Central memory CD4-positive, alpha-beta T cell (primary cell): ENCODE data around the gene AFF2.
"Not testable (repeated sequence)": the region's sequence is repeated elsewhere in the genome, so short reads cannot be mapped to it uniquely, and the experiment has no call there.

Experiments used
- DNase-seq: peaks from one replicate; pipeline ENCODE4 v3.0.0; 2022

AFF2 gene

GRCh38 chrX:148867596-148867995 is 367.2 kb downstream of the AFF2 start:
- DNase-seq: no peak

DNA sequence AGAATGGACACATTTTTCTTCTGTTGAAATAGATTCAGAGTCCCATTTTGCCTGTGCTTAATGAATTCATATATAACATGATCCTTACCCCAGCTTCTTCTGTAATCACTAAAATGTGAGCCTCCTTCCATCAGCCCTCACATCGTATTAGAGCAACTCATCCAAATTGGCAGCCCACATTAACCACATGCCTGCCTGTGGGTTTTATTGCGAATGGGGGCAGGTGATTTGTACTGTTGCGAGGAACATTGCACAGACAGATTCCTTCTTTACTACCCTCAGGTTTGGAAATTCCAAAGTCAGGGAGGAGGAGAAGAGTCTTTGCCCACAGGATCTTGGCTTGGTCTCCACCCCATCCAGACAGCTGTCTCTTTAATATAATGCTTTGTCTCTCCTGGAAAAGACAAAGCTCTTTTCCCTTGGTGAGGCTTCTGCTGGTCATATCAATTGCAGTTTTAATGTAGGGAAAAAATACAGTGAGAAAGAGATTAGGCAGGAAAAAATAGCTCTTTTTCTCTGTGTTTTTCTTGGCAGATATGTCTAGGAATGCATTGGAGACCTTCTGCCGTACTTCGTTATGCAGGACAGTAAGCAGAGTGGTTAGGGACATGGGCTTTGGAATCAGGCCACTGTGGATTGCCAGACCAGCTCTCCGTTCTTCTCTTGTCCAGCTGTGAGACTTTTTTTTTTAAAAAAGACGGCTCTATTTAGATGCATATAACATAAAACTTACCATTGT is 371.2 kb downstream of the AFF2 start:
- DNase-seq: no peak

GRCh38 chrX:148872161-148872535 is 371.7 kb downstream of the AFF2 start:
- DNase-seq: no peak

- no peak for DNase-seq
Observed at GRCh38 chrX:148872881-148873280, 372.5 kb downstream of the AFF2 start.

DNA sequence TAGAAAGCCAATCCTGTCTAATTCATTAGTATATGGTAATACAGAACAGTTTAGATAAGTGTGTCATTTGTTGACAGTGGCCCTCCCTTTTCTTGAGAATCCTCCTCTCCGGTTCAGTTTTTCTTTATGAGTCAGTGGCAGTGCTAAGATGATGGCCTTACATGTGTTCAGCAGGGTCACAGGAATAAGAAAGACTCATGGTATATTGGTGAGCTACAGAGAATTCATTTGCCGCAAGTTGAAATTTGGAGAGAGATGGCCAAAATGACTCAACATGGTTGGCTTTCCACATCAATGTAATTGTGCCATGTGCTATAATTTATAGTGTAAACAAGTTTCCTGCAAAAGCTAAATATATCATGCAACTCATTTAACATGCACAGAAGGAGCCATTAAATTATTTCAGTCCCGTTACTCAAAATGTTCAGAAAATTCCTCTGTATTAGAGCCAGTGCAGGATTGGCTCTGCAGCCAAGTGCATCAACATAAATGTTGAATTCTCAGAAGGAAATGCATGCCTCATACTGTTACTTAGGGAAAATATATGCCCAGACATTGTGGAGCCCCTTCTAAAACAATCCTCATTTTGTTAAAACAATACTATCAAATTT is 374.3 kb downstream of the AFF2 start:
- no peak for DNase-seq

GRCh38 chrX:148878371-148878770 is 378.0 kb downstream of the AFF2 start:
- no peak for DNase-seq

DNA sequence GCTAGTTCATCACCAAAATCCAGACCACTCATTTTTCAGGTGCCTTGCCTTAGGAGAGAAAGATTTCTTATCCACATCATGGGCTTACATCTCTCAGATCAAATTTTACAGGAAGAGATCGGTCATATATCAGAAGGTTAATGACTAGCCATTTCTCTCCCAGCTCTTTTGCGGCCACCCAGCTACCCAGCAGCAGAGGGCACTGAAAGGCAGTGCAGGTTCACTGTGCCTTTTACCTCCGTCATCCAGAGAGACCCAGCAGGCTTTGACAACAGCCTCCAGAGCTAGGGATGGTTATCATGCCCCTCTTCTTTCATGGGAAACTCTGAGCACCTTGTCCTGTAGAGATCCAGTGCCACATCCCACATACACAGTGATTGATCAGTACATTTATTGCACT is 384.8 kb downstream of the AFF2 start:
- DNase-seq: no peak

DNA sequence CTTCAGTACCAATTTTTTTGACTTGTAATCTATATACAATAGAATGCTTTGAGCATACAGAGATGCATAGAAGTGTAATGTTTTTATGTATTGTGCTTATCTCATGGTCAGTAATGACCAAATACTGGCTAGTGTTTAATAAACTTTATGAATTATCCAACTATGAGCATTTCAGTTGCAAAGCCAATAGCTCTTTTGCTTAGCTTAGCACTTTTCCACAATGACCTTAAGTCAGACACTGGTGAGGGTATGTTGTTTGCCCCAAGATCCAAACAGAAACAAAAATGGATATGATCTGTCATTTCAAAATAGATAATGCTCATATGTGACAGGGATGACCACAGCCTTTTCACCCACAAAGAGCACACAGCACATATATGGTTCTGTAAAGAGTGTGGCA is 393.0 kb downstream of the AFF2 start:
- DNase-seq: no peak

GRCh38 chrX:148902581-148902980 is 402.2 kb downstream of the AFF2 start:
- no peak for DNase-seq

GRCh38 chrX:148903176-148903575 is 402.8 kb downstream of the AFF2 start:
- no peak for DNase-seq

DNA sequence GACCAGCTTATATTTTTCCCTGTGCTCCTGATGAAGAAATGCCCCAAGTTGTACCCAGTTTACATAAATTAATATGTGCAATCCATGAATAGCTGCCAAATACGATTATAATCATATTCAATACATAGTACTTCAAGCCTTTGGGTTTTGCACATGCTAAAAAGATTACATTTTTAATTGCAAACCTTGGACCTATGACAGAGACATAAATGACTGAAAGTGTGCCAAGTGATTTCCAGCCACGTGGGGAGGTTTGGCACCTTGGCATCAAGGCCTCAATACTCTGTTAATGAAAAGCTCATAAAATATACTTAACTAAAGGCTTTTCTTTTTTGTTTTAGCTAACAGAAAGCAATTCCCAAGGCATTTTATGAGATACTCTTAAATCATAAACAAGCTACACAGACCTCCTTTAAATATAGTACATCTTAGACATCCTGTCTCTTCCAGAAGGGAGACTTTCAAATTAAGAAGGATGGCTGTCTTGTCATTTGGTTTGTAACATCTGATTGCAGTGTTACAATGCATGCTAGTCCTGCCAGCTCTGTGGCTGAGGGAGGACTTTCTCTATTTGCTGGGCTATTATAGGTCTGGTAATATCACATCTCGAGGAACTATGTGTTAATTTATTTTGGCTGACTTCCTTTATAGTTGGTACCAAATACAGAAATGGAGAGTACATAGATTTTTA is 404.1 kb downstream of the AFF2 start:
- DNase-seq: no peak

DNA sequence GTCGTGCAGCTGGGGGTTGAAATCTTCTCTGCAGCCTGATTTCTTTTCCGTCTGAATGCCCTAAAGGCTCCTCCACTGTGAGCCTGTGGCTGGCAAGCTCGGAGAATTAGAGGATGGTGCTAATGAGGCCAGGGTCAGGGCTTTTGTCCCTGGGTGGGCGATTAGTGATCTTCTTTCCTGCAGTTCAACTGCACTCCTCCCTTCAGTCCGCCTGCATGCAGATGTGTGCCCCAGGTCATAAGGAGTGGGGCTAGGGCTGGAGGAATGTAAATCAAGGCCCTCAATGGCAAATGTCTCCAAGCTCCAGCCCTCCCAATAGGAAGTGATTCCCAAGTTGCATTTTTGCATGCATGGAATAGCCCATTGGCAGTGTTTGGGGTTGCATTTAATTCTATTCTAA is 405.0 kb downstream of the AFF2 start:
- DNase-seq: no peak

GRCh38 chrX:148906628-148907027 is 406.2 kb downstream of the AFF2 start:
- not testable (repeated sequence) for DNase-seq

GRCh38 chrX:148909758-148910157 is 409.3 kb downstream of the AFF2 start:
- DNase-seq: no peak

DNA sequence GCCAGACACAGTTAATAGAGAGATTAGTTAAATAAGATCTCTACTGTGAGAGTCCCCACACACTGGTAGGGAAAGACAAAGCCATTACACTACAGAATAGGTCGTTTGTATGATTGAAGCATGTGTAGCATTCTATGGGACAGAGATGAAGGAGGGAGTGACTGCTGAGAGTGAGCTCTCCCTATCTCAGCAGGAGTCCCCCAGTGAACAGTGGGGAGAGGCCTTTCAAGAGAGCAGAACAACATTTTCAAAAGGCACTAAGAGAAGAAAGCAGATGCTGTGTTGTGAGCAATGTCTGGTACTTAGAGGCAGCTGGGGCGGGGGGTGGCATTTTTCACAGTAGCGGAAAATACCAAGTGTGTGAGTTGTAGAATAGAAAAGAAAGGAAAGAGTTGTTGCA is 413.6 kb downstream of the AFF2 start:
- no peak for DNase-seq

GRCh38 chrX:148914783-148915182 is 414.4 kb downstream of the AFF2 start:
- no peak for DNase-seq

GRCh38 chrX:148915474-148915873 is 415.1 kb downstream of the AFF2 start:
- no peak for DNase-seq

DNA sequence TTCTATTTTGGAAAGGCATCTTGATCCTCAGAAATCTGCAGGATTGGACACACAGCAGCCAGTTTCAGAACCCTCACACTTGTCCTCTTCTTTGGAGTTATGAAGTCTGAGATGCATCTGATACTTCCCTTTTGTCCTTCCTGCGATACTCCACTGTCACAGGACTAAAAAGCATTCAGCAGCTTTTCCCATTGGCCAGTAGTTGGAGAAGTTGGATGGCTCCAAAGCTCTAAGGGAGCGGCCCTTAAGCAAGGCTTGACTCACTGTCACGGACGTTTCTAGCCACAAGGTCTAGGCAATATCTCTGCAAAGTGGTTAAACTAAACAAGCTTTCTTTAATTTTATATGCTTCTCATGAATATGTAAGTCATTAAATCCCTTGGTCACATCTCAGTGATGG is 417.0 kb downstream of the AFF2 start:
- DNase-seq: no peak

DNA sequence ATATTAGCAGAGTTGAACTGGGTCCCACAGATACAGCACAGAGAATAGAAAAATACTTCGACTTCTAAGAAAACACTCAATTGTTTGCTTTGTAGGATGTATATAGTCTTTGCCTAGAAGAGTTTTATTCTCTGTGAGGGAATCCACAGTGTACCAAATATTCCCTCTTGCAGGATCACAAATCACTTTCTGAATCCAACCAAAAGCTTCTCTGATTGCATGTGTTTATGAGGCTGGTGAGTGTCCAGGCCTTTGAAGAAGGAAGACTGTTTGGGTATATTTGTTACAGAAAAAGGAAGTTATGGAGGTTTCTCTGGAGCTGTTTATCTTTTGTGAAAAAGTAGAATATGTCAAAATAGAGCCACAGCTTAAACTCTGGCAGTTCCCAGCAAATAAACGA is 423.2 kb downstream of the AFF2 start:
- DNase-seq: no peak

- no peak for DNase-seq
Observed at GRCh38 chrX:148926371-148926770, 426.0 kb downstream of the AFF2 start.

DNA sequence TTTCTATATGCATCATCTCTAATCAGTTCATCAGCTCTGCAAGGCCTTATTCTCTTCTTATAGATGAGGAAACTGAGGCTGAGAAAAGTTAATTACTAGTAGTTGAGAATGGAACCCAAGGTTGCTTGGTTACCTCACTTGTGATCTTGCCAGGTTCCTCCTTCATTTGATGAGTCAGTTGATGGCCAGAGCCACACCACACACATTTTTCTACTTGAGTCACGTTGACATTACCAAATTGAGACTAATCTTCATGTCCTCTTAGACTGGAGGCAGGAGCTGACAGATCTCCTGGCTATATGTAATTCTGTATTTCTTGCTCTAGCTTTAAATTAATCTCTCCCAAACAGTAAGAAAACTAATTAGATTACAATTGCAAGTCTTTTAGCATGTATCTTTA is 428.4 kb downstream of the AFF2 start:
- no peak for DNase-seq

DNA sequence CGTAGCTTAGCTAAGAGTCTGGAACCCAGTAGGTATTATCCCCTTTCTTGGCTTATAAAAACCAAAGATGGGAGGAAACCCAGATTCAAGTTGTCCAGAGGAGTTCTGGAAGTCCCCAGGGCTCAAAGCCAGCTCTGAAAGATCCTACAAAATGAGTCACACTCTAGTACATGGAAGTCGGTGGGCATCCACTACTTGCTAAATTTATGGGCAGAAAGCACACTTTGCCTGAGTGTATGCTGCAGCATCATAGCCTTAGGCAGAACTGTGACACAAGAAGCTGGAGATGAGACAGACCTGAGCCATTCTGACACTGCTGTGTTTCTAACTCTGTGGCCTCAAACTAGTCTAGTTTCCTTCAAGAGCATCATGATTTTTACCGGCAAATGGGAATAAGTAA is 429.3 kb downstream of the AFF2 start:
- DNase-seq: no peak

GRCh38 chrX:148930206-148930729 is 429.9 kb downstream of the AFF2 start:
- DNase-seq: no peak

GRCh38 chrX:148933881-148934280 is 433.5 kb downstream of the AFF2 start:
- DNase-seq: no peak
